ENCODE results near the gene HES1.

DNA sequence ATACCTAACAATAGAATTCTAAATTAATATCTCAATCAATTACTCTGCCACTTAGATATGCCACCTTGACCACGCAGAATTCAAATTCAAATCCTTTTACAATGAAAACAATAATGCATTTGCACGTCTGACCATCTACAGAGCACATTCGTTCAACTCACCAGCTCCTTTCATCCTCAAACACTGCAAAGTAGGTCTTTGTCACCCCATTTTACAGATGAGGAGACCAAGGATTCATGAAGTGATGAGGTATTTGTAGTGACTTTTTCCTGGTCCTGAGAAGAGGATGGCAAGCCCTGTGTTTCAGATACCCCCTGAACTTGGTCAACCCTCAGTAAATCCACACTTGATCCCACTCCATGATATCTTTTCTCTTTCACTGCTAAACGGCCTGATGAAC, 42.2 kb downstream of the HES1 start:
- TF ChIP-seq, protein P1, sequence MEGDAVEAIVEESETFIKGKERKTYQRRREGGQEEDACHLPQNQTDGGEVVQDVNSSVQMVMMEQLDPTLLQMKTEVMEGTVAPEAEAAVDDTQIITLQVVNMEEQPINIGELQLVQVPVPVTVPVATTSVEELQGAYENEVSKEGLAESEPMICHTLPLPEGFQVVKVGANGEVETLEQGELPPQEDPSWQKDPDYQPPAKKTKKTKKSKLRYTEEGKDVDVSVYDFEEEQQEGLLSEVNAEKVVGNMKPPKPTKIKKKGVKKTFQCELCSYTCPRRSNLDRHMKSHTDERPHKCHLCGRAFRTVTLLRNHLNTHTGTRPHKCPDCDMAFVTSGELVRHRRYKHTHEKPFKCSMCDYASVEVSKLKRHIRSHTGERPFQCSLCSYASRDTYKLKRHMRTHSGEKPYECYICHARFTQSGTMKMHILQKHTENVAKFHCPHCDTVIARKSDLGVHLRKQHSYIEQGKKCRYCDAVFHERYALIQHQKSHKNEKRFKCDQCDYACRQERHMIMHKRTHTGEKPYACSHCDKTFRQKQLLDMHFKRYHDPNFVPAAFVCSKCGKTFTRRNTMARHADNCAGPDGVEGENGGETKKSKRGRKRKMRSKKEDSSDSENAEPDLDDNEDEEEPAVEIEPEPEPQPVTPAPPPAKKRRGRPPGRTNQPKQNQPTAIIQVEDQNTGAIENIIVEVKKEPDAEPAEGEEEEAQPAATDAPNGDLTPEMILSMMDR (IDR thresholded peaks at IDR 0.05) = no peak
- TF ChIP-seq POLR2A (IDR thresholded peaks at IDR 0.05) (no peak), POLR2AphosphoS5 (IDR thresholded peaks at IDR 0.05) (no peak), EP300 (IDR thresholded peaks at IDR 0.05; ENCODE audit: low read depth) (no peak)
